Upper lobe of left lung (tissue), 4 donors: ENCODE measurements around the gene ANXA7.

Experiments used
- CTCF ChIP-seq, 6 experiments: fragments of 450-650 bp in 4 of 6; fragments of 200-600 bp in 2 of 6; sonication (generic) in 2 of 6; IDR thresholded peaks; one replicate each; pipeline ENCODE4 v1.5.1; 2016 to 2019; ENCODE audit warnings: antibody characterized with exemption in 6 of 6
- EP300 ChIP-seq, 4 donors: sonication (generic); formaldehyde crosslinking; IDR thresholded peaks; one replicate each; pipeline ENCODE4 v1.5.1; 2017; ENCODE audit warnings: antibody characterized with exemption in 4 of 4, control low read depth in 2 of 4
- POLR2A ChIP-seq, 4 donors: fragments of 450-650 bp; IDR thresholded peaks; one replicate each; pipeline ENCODE4 v1.5.1; 2016 to 2017; ENCODE audit warnings: antibody characterized with exemption in 4 of 4, mild to moderate bottlenecking in 2 of 4

GRCh38 chr10:73416571-73416970 lies 2.7 kb upstream of the ANXA7 start:
- TF ChIP-seq EP300 (IDR thresholded peaks at IDR 0.05) (no peak), POLR2A (IDR thresholded peaks at IDR 0.05) (no peak), CTCF (IDR thresholded peaks at IDR 0.05) (no peak)
